Measurements from ENCODE around the gene KRT78.

The KRT78 gene

GRCh38 chr12:52824741-52825410 is 23.9 kb downstream of the KRT78 start:
- DNase-seq (ENCODE audit: low read depth in 2 of 3, low spot score in 2 of 3): no peak

GRCh38 chr12:52823761-52824450 is 24.9 kb downstream of the KRT78 start:
- DNase-seq (ENCODE audit: low read depth in 2 of 3, low spot score in 2 of 3): no peak

- DNase-seq (ENCODE audit: low read depth in 2 of 3, low spot score in 2 of 3): no peak
Measured at GRCh38 chr12:52822771-52823510, 25.9 kb downstream of the KRT78 start.

GRCh38 chr12:52821826-52822660 is 26.8 kb downstream of the KRT78 start:
- DNase-seq (ENCODE audit: low read depth in 2 of 3, low spot score in 2 of 3): no peak

GRCh38 chr12:52821071-52821730 is 27.6 kb downstream of the KRT78 start:
- no peak for DNase-seq (ENCODE audit: low read depth in 2 of 3, low spot score in 2 of 3)

GRCh38 chr12:52820521-52820920 is 28.3 kb downstream of the KRT78 start:
- DNase-seq (ENCODE audit: low read depth in 2 of 3, low spot score in 2 of 3): no peak

- no peak for DNase-seq (ENCODE audit: low read depth in 2 of 3, low spot score in 2 of 3)
Measured at GRCh38 chr12:52819731-52820510, 28.9 kb downstream of the KRT78 start.

- no peak for DNase-seq (ENCODE audit: low read depth in 2 of 3, low spot score in 2 of 3)
Measured at GRCh38 chr12:52818887-52819420, 29.8 kb downstream of the KRT78 start.

GRCh38 chr12:52818388-52818787 is 30.4 kb downstream of the KRT78 start:
- no peak for DNase-seq (ENCODE audit: low read depth in 2 of 3, low spot score in 2 of 3)

GRCh38 chr12:52817699-52818238 is 31.0 kb downstream of the KRT78 start:
- DNase-seq (ENCODE audit: low read depth in 2 of 3, low spot score in 2 of 3): no peak

- DNase-seq (ENCODE audit: low read depth in 2 of 3, low spot score in 2 of 3): no peak
Measured at GRCh38 chr12:52817003-52817698, 31.6 kb downstream of the KRT78 start.

- DNase-seq (ENCODE audit: low read depth in 2 of 3, low spot score in 2 of 3): no peak
Measured at GRCh38 chr12:52815676-52816588, 32.9 kb downstream of the KRT78 start.

- no peak for DNase-seq (ENCODE audit: low read depth in 2 of 3, low spot score in 2 of 3)
Measured at GRCh38 chr12:52815161-52815560, 33.6 kb downstream of the KRT78 start.

- DNase-seq (ENCODE audit: low read depth in 2 of 3, low spot score in 2 of 3): no peak
Measured at GRCh38 chr12:52814710-52815155, 34.1 kb downstream of the KRT78 start.

- DNase-seq (ENCODE audit: low read depth in 2 of 3, low spot score in 2 of 3): no peak
Measured at GRCh38 chr12:52813885-52814709, 34.7 kb downstream of the KRT78 start, which contains the start of gene KRT4. Gene KRT4 (minus strand): TSS chr12:52814116. CDS start chr12:52814058, 58 bp downstream.

- DNase-seq (ENCODE audit: low read depth in 2 of 3, low spot score in 2 of 3): no peak
Measured at GRCh38 chr12:52813203-52813819, 35.5 kb downstream of the KRT78 start.
